ENCODE data around the gene MYO1F.
A peak's percentile ranks its signal among the peaks of the same experiment; 100 is the strongest.
"Not testable (repeated sequence)": the region's sequence is repeated elsewhere in the genome, so short reads cannot be mapped to it uniquely, and the experiment has no call there.

The MYO1F gene

DNA sequence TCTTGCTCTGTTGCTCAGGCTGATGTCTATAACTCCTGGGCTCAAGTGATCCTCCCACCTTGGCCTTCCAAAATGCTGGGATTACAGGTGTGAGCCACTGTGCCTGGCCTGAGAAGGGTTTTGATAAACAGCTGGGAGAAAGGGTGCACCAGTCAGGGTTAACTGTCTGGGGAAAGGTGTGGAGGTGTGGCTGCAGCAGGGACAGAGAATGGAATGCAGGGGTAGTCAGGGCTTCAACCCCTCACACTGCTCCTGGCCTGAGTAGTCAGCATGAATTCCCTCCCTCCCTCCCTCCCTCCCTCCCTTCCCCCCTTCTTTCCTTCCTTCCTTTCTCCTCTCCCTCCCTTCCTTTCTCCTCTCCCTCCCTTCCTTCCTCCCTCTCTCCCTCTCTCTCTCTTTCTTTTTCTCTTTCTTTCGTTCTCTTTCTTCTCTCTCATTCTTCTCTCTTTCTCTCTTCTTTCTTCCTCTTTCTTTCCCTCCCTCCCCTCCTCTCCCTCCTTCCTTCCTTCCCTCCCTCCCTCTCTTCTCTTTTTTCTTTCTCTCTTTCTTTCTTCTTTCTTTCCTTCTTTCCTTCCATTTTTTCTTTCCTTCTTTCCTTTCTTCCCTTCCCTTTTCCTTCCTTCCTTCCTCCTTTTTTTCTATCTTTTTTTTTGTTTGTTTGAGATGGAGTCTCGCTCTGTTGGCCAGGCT is 16.0 kb downstream of the MYO1F start:
- no peak for DNase-seq

- DNase-seq, result no peak
Observed at GRCh38 chr19:8558325-8558724, 18.9 kb downstream of the MYO1F start.

GRCh38 chr19:8557642-8558238 is 19.5 kb downstream of the MYO1F start:
- no peak for DNase-seq

DNA sequence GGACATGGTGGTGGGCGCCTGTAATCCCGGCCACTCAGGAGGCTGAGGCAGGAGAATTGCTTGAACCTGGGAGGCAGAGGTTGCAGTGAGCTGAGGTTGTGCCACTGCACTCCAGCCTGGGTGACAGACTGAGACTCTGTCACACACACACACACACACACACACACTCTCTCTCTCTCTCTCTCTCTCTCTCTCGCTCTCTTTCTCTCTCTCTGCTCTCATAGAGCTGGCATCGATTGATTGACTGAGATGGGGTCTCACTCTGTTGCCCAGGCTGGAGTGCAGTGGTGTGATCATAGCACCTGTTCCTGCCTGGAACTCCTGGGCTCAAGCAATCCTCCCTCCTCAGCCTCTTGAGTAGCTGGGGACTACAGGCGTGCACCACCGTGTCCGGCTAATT is 23.5 kb downstream of the MYO1F start:
- DNase-seq, result not testable (repeated sequence)

GRCh38 chr19:8552810-8553209 is 24.4 kb downstream of the MYO1F start:
- no peak for DNase-seq

DNA sequence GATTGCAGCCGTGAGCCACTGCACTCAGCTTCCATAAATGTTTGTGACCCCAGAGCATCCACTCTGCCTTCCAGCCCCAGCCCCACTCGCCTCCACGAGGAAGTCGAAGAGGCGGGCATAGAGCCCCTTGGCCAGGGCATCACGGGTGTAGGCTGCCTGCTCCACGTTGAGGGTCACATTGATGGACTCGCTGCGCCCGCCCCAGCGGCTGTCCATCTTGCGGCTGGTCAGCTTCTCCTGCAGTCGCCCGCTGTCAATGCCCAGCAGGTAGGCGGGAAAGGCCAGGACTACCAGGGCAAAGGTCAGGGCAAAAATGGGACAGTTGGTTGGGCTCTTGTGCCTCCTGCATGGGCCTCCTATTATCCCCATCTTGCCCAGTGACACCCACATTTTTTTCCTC is 27.2 kb downstream of the MYO1F start:
- DNase-seq, result no peak

DNA sequence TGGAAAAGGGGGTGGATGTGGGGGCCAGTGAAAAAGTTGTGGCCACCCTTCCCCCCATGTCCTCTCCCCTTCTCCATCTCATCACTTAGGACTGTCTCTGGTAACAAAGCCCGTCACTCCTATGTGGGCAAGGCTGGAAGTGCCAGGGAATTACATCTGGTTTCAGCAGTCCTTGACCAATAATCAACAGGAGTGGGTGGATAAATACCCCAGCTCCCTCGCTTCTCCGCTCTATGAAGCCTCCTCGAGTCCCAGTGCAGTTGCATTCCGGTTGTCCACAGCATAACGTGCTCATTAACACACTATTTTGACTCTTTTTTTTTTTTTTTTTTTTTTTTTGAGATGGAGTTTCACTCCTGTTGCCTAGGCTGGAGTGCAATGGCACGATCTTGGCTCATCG is 31.5 kb downstream of the MYO1F start:
- DNase-seq, result no peak

DNA sequence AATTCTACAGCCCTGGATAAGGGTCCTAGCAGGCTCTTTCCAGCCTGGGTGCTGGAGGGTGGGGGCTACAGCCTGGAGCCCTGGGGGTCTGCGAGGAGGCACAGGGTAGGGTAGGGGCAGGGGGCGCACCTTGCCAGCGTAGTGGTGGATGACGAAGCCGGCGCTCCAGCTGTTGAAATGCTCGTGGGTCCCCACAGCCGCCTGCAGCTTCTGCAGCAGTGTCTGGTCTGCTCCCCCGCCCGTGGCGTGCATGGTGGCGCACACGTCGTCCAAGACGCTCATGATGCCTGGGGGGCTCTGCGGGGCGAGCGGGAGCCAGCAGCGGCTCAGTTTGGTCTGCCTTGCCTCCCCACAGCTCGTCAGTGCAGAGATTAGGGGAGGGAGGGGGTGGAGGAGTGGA is 33.1 kb downstream of the MYO1F start:
- DNase-seq, result no peak

DNA sequence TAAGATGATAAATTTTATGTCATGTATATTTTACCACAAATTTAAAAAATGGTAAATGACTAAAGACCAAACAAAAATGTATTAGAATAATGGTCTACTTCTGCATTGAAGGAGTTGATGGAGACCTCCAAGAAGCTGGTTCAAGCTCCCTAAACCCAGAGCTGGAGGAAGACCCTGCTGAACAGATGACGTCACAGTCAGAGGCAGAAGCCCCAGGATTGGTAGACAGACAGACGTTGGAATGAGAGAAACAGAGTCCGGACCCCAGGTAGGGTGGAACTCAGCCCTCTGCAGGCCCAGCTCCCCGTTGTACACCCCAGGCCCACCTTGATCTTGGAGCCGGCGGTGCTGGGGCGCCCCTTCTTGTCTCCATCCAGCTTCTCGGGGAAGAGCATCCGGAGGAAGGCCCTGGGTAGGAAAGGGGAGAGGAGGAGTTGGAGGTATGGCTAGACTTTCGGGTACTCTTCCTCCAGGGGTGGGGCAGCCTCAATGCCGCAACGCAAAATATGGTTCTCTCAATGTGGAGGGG is 37.6 kb downstream of the MYO1F start:
- DNase-seq, result no peak

- DNase-seq, result no peak
Observed at GRCh38 chr19:8537099-8537498, 40.1 kb downstream of the MYO1F start.

GRCh38 chr19:8536282-8536681 is 41.0 kb downstream of the MYO1F start:
- DNase-seq, result no peak

DNA sequence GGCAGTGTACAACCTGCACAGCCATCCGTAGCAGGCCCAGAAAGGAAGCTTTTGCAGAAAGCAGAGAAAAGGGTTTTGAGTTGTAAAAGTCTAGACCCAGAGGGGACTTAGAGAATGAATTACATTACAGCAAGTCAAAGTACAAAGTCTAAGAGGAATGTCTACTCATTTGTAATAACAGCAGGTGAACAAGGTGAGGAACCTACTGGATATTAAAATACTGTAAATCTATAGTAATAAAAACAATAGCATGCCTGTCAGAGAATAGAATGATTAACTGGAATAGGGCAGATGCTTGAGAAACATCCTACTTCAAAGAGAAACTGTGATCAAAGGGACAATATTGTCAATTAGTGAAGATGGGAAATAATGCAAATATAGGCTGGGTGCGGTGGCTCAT is 45.0 kb downstream of the MYO1F start:
- no peak for DNase-seq

DNA sequence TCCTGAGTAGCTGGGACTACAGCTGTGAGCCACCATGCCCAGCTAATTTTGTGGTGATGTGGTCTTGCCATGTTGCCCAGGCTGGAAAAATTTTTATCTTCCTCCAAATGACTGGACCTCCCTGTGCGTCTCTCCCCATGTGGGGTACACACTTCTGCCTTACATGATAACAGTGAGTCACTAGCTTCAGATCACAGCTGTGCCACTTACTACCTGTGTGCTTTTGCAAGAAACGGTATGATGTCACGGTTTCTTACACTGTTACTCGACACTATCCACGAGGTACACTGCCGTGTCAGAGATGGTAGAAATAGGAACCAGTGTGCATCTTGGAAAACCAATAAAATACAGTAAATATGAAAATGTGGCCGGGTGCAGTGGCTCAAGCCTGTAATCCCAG is 45.8 kb downstream of the MYO1F start:
- no peak for DNase-seq

GRCh38 chr19:8530061-8530679 is 47.1 kb downstream of the MYO1F start:
- no peak for DNase-seq

DNA sequence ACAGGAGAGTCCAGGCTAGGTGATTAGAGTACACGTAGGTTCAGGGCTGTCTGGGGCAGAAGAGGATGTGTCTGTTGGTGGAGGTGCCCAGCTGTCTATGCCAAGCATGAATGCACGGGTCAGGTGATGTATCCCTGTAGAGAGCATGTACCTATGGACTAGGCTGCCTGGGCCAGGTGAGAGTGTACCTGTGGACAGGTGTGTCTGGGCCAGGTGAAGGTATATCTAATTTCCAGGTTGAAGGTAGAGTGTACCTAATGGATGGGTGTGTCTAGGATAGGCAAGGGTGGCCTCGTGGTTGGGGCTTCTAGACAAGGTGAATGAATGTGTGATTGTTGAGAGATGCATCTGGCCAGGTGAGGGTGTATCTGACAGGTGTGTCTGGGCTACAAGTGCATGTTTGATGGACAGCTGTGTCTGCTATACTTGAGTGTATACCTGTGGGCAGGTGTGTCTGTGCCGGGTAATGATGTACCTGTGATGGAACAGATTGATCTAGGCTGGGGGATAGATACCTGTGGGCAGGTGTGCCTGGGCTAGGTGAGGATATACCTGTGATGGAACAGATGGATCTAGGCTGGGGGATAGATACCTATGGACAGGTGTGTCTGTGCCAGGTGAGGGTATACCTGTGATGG is 47.8 kb downstream of the MYO1F start:
- no peak for DNase-seq

- DNase-seq, result no peak
Observed at GRCh38 chr19:8528500-8528899, 48.7 kb downstream of the MYO1F start.

DNA sequence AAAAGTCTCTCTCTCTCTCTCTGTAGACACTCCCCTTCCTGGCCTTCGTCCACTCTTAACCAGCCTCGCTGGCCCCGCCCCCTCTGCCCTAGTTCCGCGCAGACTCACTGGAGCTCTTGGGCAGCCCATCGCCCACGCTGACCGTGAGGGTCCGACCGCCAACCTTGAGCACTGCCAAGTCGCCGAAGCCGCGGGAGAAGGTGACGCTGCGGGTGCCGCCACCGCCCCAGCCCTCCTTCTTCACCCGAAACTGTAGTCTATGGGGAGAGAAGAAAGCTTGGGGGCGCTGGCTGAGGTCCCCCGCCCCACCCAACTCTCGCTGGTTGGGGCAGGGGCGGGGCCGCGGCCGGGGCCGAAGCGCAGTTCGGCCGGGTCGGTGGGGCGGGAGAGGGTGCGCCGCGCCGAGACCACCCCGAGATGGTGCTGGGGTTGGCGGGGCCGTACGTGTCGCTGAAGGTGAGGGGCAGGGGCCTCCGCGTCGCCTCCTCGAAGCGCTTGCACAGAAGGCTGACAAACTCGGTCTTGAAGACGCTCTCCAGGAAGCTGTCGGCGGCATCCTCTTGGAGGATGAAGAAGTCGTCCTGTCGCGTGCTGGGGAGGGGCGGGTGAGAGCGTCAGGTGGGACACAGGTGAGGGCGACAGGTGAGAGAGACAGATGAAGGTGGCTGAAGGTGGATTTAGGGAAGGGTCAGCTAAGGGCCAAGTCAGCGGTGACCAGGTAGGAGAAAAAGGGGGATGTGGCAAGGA is 50.7 kb downstream of the MYO1F start:
- DNase-seq, result no peak

GRCh38 chr19:8525401-8525684 is 51.9 kb downstream of the MYO1F start:
- no peak for DNase-seq

DNA sequence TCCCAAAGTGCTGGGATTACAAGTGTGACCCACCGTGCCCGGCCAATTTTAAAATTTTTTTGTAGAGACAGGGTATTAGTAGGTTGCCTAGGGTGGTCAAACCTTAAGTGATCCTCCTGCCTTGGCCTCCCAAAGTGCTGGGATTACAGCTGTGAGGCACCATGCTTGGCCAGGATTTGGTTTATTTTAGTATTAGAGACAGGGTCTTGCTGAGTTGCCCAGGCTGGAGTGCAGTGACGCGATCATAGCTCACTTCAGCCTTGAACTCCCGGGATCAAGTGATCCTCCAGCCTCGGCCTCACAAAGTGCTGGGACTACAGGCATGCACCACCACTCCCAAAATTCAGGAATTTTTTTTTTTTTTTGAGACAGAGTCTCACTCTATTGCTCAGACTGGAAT is 57.9 kb downstream of the MYO1F start:
- DNase-seq, result no peak

GRCh38 chr19:8518536-8518935 is 58.7 kb downstream of the MYO1F start:
- DNase-seq, result no peak

DNA sequence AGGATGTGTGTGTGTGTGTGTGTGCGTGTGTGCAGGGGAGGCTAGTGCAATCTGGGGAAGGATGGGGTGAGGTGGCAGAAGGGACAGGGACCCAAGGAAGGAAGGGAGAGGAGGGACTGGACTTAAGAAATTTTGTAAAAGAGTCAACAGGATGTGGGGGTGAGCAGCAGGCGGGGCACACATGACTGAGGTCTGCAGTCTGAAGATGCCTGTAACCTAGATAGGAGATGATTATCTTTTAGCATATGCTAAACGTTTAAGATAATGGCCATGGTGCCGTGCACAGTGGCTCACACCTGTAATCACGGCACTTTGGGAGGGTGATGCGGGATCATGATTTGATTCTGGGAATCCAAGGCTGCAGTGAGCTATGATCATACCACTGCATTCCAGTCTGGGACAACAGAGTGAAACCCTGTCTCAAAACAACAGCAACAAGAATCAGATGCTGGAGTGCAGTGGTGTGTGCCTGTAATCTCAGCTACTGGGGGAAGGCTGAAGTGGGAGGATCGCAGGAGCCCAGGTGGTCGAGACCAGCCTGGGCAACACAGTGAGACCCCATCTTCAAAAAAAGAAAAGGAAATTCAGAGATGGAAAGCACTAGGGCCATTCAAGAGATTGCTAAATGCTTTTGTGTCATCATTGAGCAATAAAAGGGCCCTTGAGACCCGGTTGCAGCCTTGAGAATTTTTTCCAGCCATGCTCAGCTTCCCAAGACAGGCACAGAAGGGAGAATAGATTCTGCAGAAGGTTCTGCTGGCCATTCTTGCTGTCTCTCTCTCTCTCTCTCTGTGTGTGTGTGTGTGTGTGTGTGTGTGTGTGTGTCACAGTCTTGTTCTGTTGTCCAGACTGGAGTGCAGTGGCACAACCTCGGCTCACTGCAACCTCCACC is 59.4 kb downstream of the MYO1F start:
- DNase-seq, result peak in 1 of 2 donors; percentile 26

DNA sequence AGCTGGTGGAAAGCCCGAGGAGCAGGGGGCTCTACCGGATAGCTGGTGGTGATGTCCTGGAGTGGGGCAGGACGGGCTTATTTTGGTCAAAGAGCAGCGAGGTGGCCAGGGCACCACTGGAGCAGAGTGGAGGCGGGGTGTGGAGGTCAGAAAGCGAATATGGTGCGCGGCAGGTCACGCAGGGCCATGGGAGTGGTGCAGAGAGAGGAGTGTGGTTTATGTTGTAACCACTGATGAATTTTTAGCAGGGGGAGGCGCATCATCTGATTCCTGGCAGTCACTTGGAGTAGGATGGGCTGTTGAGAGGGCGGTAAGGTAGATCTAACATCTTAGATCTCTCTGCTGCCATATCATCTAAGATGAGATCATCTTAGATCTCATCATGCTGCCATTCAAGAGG is 61.9 kb downstream of the MYO1F start:
- peak; percentile 45 to 63 for DNase-seq
